Measurements from ENCODE around the gene EEF1G.
"Not testable (repeated sequence)": the region's sequence is repeated elsewhere in the genome, so short reads cannot be mapped to it uniquely, and the experiment has no call there.

The EEF1G gene

GRCh38 chr11:62573592-62574362 is at the start of gene EEF1G:
Gene EEF1G, minus strand, starts transcription at chr11:62573891. Its CDS starts 49 bp downstream, at chr11:62573842.
- peak; percentile 97 to 98 for DNase-seq (ENCODE audit: low read depth in 2 of 2)

GRCh38 chr11:62622476-62623089 is 48.9 kb upstream of the EEF1G start:
- DNase-seq (ENCODE audit: low read depth in 2 of 2) = no peak

- DNase-seq (ENCODE audit: low read depth in 2 of 2) = peak; percentile 97
These were observed 48.1 kb upstream of the EEF1G start, which contains the start of gene B3GAT3 for GRCh38 chr11:62621567-62622470. Gene B3GAT3, minus strand, starts transcription at chr11:62621986. Its CDS starts 39 bp downstream, at chr11:62621947.

GRCh38 chr11:62621027-62621566 is 47.4 kb upstream of the EEF1G start:
- DNase-seq (ENCODE audit: low read depth in 2 of 2) = no peak

- DNase-seq (ENCODE audit: low read depth in 2 of 2) = not testable (repeated sequence)
These were observed 43.3 kb upstream of the EEF1G start for GRCh38 chr11:62616957-62617356.

GRCh38 chr11:62615521-62615920 is 41.8 kb upstream of the EEF1G start:
- no peak for DNase-seq (ENCODE audit: low read depth in 2 of 2)

GRCh38 chr11:62614275-62614674 is 40.6 kb upstream of the EEF1G start:
- peak in 1 of 2 donors; percentile 39 for DNase-seq (ENCODE audit: low read depth in 2 of 2)

GRCh38 chr11:62613291-62613778 is 39.6 kb upstream of the EEF1G start:
- DNase-seq (ENCODE audit: low read depth in 2 of 2) = no peak

- DNase-seq (ENCODE audit: low read depth in 2 of 2) = peak; percentile 81 to 84
These were observed 38.9 kb upstream of the EEF1G start, which contains the start of the genes EML3 and ROM1 for GRCh38 chr11:62612366-62613290. Gene EML3, minus strand, starts transcription at chr11:62612775. Its CDS starts 318 bp downstream, at chr11:62612457. Gene ROM1, plus strand, starts transcription at chr11:62613257. Its CDS starts 25 bp downstream, at chr11:62613282.

- DNase-seq (ENCODE audit: low read depth in 2 of 2) = peak in 1 of 2 donors; percentile 44
These were observed 38.1 kb upstream of the EEF1G start for GRCh38 chr11:62611705-62612365.

GRCh38 chr11:62610814-62611704 is 37.4 kb upstream of the EEF1G start:
- no peak for DNase-seq (ENCODE audit: low read depth in 2 of 2)

- DNase-seq (ENCODE audit: low read depth in 2 of 2) = no peak
These were observed 36.7 kb upstream of the EEF1G start for GRCh38 chr11:62610403-62610802.

- DNase-seq (ENCODE audit: low read depth in 2 of 2) = no peak
These were observed 35.1 kb upstream of the EEF1G start for GRCh38 chr11:62608776-62609175.

GRCh38 chr11:62607714-62608113 is 34.0 kb upstream of the EEF1G start:
- no peak for DNase-seq (ENCODE audit: low read depth in 2 of 2)

- DNase-seq (ENCODE audit: low read depth in 2 of 2) = no peak
These were observed 32.2 kb upstream of the EEF1G start for GRCh38 chr11:62605902-62606301.

GRCh38 chr11:62605467-62605866 is 31.8 kb upstream of the EEF1G start:
- no peak for DNase-seq (ENCODE audit: low read depth in 2 of 2)

- DNase-seq (ENCODE audit: low read depth in 2 of 2) = no peak
These were observed 30.9 kb upstream of the EEF1G start for GRCh38 chr11:62604460-62605120.

- DNase-seq (ENCODE audit: low read depth in 2 of 2) = no peak
These were observed 30.1 kb upstream of the EEF1G start for GRCh38 chr11:62603776-62604299.
